Neural progenitor cell (in vitro differentiated cells): ENCODE results near the gene BLVRA. TPM values are rescaled to one million over a fixed set of nuclear protein-coding genes. Genes with fewer than 3 reads are reported as not detected.
"Not testable (repeated sequence)": the region's sequence is repeated elsewhere in the genome, so short reads cannot be mapped to it uniquely, and the experiment has no call there.

Source experiments
- DNase-seq: peaks from one replicate; pipeline ENCODE4 v3.0.0-alpha.2; 2016; ENCODE audit warnings: low spot score
- H2AFZ ChIP-seq: fragments of 200-600 bp; sonication (generic); replicated peaks from 2 replicates; pipeline ENCODE4 v1.6.1; 2016; ENCODE audit warnings: antibody characterized with exemption
- H3F3A ChIP-seq: fragments of 200-600 bp; sonication (generic); 2 replicates; pipeline ENCODE4 v1.6.1; 2016; ENCODE audit warnings: antibody characterized with exemption, low read depth
- H3K27ac ChIP-seq: fragments of 200-600 bp; sonication (generic); 2 replicates; pipeline ENCODE4 v1.5.1; 2016; ENCODE audit warnings: mild to moderate bottlenecking
- H3K27me3 ChIP-seq: fragments of 200-600 bp; sonication (generic); 2 replicates; pipeline ENCODE4 v1.6.1; 2016; ENCODE audit warnings: mild to moderate bottlenecking, moderate library complexity
- H3K36me3 ChIP-seq: fragments of 200-600 bp; sonication (generic); 2 replicates; pipeline ENCODE4 v1.5.1; 2016
- H3K4me1 ChIP-seq: fragments of 200-600 bp; sonication (generic); 2 replicates; pipeline ENCODE4 v1.6.1; 2016; ENCODE audit warnings: mixed run types
- H3K4me2 ChIP-seq: fragments of 200-600 bp; sonication (generic); 2 replicates; pipeline ENCODE4 v1.6.1; 2016
- H3K4me3 ChIP-seq: fragments of 200-600 bp; sonication (generic); 2 replicates; pipeline ENCODE4 v1.5.1; 2016
- H3K79me2 ChIP-seq: fragments of 200-600 bp; sonication (generic); 2 replicates; pipeline ENCODE4 v1.6.1; 2016; ENCODE audit warnings: low read depth
- H3K9ac ChIP-seq: fragments of 200-600 bp; sonication (generic); 2 replicates; pipeline ENCODE4 v1.6.1; 2016
- H3K9me3 ChIP-seq: fragments of 200-600 bp; sonication (generic); 2 replicates; pipeline ENCODE4 v1.5.1; 2016; ENCODE audit warnings: low read depth
- H4K20me1 ChIP-seq: fragments of 200-600 bp; sonication (generic); 2 replicates; pipeline ENCODE4 v1.6.1; 2016; ENCODE audit warnings: low read depth
- H3K27ac Mint-ChIP-seq: 3 replicates; pipeline ENCODE4 v1.8.0; 2021; ENCODE audit warnings: mixed read lengths
- H3K27me3 Mint-ChIP-seq: 2 replicates; pipeline ENCODE4 v1.8.0; 2022; ENCODE audit warnings: low read depth, mild to moderate bottlenecking, inconsistent platforms, moderate library complexity, mixed read lengths; ENCODE audit not compliant: insufficient read depth
- H3K36me3 Mint-ChIP-seq: 3 replicates; pipeline ENCODE4 v1.8.0; 2021; ENCODE audit warnings: mixed read lengths
- H3K4me1 Mint-ChIP-seq: 3 replicates; pipeline ENCODE4 v1.8.0; 2021; ENCODE audit warnings: mixed read lengths
- H3K4me3 Mint-ChIP-seq: 3 replicates; pipeline ENCODE4 v1.8.0; 2021; ENCODE audit warnings: mild to moderate bottlenecking, moderate library complexity, mixed read lengths
- H3K9me3 Mint-ChIP-seq: 3 replicates; pipeline ENCODE4 v1.8.0; 2020; ENCODE audit warnings: mixed read lengths
- EZH2 ChIP-seq: fragments of 200-600 bp; sonication (generic); IDR thresholded peaks from 2 replicates; pipeline ENCODE4 v1.6.1; 2017; ENCODE audit warnings: antibody characterized with exemption, mild to moderate bottlenecking, moderate library complexity
- EZH2phosphoT487 ChIP-seq: fragments of 200-600 bp; sonication (generic); IDR thresholded peaks from 2 replicates; pipeline ENCODE4 v1.6.1; 2017; ENCODE audit warnings: antibody characterized with exemption
- total RNA-seq: library from RNA; depleted of rRNA; stranded (reverse); fragments of >200 nt; gene quantifications from 2 replicates; pipeline ENCODE4 v1.2.3, GENCODE V29; 2015; ENCODE audit warnings: low replicate concordance
- TF ChIP-seq, protein P1 (sequence below): fragments of 200-600 bp; sonication (generic); IDR thresholded peaks from 2 replicates; pipeline ENCODE4 v1.5.1; 2017; ENCODE audit warnings: antibody characterized with exemption, mild to moderate bottlenecking

Gene BLVRA
- total RNA-seq, 1 donor from 2014 or later = 27.9 TPM

DNA sequence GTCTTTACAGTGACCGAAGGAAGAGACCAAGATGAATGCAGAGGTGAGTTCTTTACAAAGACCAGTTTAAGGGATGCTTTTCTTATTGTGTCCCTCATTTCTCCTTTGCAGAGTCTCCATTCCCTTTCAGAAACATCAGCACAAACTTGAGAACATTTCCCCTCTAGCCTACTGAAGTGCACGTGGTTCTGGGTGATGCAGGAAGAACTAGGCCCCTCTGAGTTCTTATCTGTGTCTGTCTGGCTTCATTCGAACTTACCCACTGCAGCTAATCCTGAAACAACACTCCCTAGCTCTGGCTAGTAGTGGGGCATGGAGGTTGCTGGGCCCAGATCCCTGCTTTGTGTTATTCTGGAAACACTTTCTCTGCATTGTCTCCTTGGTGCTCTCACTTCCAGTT lies 12.6 kb downstream of the BLVRA start:
- Histone ChIP-seq H3K9ac (no peak overlapping the region), H3K4me2 (no peak overlapping the region), H3K36me3 (no peaks in the 10 kb centered on the region), H3K4me3 (no peak overlapping the region), H3K27me3 (no peaks in the 10 kb centered on the region), H3K9me3 (no peaks in the 10 kb centered on the region), H3K4me1 (no peaks in the 10 kb centered on the region), H4K20me1 (no peaks in the 10 kb centered on the region), H2AFZ (no peak overlapping the region), H3F3A (no peaks in the 10 kb centered on the region), H3K27ac (no peak overlapping the region), H3K79me2 (no peaks in the 10 kb centered on the region)
- DNase-seq = no peak
- peaks cover 4% of the 10 kb centered on the region for H3K4me1 Mint-ChIP-seq
- peaks cover 5% of the 10 kb centered on the region for H3K9me3 Mint-ChIP-seq
- no peak for TF ChIP-seq EZH2
- TF ChIP-seq, protein P1, sequence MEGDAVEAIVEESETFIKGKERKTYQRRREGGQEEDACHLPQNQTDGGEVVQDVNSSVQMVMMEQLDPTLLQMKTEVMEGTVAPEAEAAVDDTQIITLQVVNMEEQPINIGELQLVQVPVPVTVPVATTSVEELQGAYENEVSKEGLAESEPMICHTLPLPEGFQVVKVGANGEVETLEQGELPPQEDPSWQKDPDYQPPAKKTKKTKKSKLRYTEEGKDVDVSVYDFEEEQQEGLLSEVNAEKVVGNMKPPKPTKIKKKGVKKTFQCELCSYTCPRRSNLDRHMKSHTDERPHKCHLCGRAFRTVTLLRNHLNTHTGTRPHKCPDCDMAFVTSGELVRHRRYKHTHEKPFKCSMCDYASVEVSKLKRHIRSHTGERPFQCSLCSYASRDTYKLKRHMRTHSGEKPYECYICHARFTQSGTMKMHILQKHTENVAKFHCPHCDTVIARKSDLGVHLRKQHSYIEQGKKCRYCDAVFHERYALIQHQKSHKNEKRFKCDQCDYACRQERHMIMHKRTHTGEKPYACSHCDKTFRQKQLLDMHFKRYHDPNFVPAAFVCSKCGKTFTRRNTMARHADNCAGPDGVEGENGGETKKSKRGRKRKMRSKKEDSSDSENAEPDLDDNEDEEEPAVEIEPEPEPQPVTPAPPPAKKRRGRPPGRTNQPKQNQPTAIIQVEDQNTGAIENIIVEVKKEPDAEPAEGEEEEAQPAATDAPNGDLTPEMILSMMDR = no peak
- H3K4me3 Mint-ChIP-seq = no peak overlapping the region
- peaks cover 4% of the 10 kb centered on the region for H3K27me3 Mint-ChIP-seq
- no peaks in the 10 kb centered on the region for H3K36me3 Mint-ChIP-seq
- no peak overlapping the region for H3K27ac Mint-ChIP-seq

DNA sequence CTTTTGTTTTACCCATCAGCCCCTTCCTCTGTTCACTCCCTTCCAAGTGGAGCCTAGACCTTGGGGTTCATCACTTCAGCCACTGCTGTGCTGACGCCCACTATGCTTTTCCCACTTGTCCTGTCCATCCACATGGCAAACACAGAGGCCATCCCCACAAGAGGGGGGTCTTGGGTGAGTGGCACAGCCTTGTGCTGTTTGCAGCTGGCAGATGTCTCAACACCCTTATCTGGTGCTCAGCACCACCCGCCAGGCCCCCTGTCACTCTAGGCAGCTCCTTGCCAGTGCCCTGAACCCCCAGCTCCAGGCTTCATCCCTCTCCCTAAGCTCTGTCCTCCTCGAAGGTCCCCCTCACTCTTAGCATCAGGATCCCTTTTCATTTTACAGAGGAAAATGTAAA lies 13.1 kb downstream of the BLVRA start:
- H3K36me3 Mint-ChIP-seq = no peaks in the 10 kb centered on the region
- no peak for DNase-seq
- H3K27me3 Mint-ChIP-seq = peaks cover 4% of the 10 kb centered on the region
- no peak overlapping the region for H2AFZ ChIP-seq
- H3K4me1 Mint-ChIP-seq = peaks cover 3% of the 10 kb centered on the region
- no peaks in the 10 kb centered on the region for H3K27me3 ChIP-seq
- peak overlapping the region; percentile 73 for H3K27ac Mint-ChIP-seq
- H3K9me3 Mint-ChIP-seq = peaks cover 8% of the 10 kb centered on the region
- no peaks in the 10 kb centered on the region for H3K79me2 ChIP-seq
- H3K4me2 ChIP-seq = no peak overlapping the region
- TF ChIP-seq EZH2phosphoT487 (no peak), EZH2 (no peak)
- TF ChIP-seq, protein P1 = no peak
- H3K4me3 ChIP-seq = no peak overlapping the region
- no peak overlapping the region for H3K27ac ChIP-seq
- no peaks in the 10 kb centered on the region for H3K36me3 ChIP-seq
- H3K9me3 ChIP-seq = no peaks in the 10 kb centered on the region
- no peak overlapping the region for H3K4me3 Mint-ChIP-seq
- H4K20me1 ChIP-seq = no peaks in the 10 kb centered on the region
- H3F3A ChIP-seq = no peaks in the 10 kb centered on the region
- H3K9ac ChIP-seq = no peak overlapping the region
- H3K4me1 ChIP-seq = no peaks in the 10 kb centered on the region

DNA sequence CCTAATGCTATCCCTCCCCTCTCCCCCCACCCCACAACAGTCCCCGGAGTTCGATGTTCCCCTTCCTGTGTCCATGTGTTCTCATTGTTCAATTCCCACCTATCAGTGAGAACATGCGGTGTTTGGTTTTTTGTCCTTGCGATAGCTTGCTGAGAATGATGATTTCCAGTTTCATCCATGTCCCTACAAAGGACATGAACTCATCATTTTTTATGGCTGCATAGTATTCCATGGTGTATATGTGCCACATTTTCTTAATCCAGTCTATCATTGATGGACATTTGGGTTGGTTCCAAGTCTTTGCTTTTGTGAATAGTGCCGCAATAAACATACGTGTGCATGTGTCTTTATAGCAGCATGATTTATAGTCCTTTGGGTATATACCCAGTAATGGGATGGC lies 14.8 kb downstream of the BLVRA start:
- not testable (repeated sequence) for H3K27me3 ChIP-seq, H3K36me3 Mint-ChIP-seq, H3K27ac Mint-ChIP-seq, H2AFZ ChIP-seq, H3K27me3 Mint-ChIP-seq, H3K4me3 Mint-ChIP-seq, H3F3A ChIP-seq, H3K4me1 ChIP-seq, DNase-seq, H3K4me3 ChIP-seq, H3K4me2 ChIP-seq, H3K27ac ChIP-seq, H4K20me1 ChIP-seq, H3K79me2 ChIP-seq, H3K9me3 ChIP-seq, H3K4me1 Mint-ChIP-seq, H3K9ac ChIP-seq, H3K36me3 ChIP-seq
- H3K9me3 Mint-ChIP-seq = peaks cover 11% of the 10 kb centered on the region

DNA sequence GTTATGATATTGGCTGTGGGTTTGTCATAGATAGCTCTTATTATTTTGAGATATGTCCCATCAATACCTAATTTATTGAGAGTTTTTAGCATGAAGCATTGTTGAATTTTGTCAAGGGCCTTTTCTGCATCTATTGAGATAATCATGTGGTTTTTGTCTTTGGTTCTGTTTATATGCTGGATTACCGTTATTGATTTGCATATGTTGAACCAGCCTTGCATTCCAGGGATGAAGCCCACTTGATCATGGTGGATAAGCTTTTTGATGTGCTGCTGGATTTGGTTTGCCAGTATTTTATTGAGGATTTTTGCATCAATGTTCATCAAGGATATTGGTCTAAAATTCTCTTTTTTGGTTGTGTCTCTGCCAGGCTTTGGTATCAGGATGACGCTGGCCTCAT lies 16.8 kb downstream of the BLVRA start:
- not testable (repeated sequence) for H3F3A ChIP-seq, H3K27me3 ChIP-seq, H2AFZ ChIP-seq, H3K27ac Mint-ChIP-seq, DNase-seq, H3K9ac ChIP-seq, H3K27me3 Mint-ChIP-seq, H3K9me3 ChIP-seq, H3K4me1 Mint-ChIP-seq, H3K4me1 ChIP-seq, H3K36me3 ChIP-seq, H4K20me1 ChIP-seq, H3K4me3 ChIP-seq, H3K4me2 ChIP-seq, H3K4me3 Mint-ChIP-seq, H3K79me2 ChIP-seq, H3K36me3 Mint-ChIP-seq, H3K27ac ChIP-seq
- H3K9me3 Mint-ChIP-seq = peaks cover 15% of the 10 kb centered on the region

GRCh38 chr7:43778293-43779044 lies 20.0 kb downstream of the BLVRA start:
- H3K79me2 ChIP-seq, H3K9ac ChIP-seq, H2AFZ ChIP-seq, H3K9me3 ChIP-seq, H3K4me1 Mint-ChIP-seq, H3K27me3 Mint-ChIP-seq, DNase-seq, H3K27ac Mint-ChIP-seq, H3K4me3 ChIP-seq, H3K27me3 ChIP-seq, H3K4me2 ChIP-seq, H4K20me1 ChIP-seq, H3K4me3 Mint-ChIP-seq, H3K4me1 ChIP-seq, H3K27ac ChIP-seq, H3F3A ChIP-seq, H3K36me3 ChIP-seq: not testable (repeated sequence)
- Mint-ChIP-seq H3K36me3 (peaks cover 15% of the 10 kb centered on the region), H3K9me3 (peaks cover 13% of the 10 kb centered on the region)
